Measurements from ENCODE around the gene TNS3. TPM values are rescaled to one million over a fixed set of nuclear protein-coding genes. Genes with fewer than 3 reads are reported as not detected.
"Not testable (repeated sequence)": the region's sequence is repeated elsewhere in the genome, so short reads cannot be mapped to it uniquely, and the experiment has no call there.

The TNS3 gene
- total RNA-seq, 1 experiment from 2014 or later, result 135 TPM

DNA sequence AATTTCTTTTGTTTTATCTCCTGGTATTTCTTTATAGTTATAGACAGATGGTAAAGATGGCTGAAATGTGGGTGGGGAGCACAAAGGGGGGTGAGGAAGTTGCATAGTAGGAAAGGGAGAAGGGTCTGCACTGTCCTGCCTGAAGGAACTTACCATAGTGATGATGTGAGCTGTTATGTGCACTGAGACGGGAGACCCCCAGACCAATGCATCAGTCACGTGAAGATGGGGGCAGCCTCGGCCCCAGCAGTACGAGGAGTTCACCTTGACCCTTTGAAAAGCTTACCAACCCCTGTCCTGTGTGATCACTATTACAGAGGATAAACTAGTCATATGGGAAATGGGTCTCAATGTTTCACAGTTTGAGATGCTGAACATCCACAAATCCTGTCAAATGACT lies 316.3 kb downstream of the TNS3 start:
- Mint-ChIP-seq H3K36me3 (ENCODE audit: insufficient read depth, unreplicated experiment) (peaks cover 6% of the 10 kb centered on the region), H3K27me3 (ENCODE audit: unreplicated experiment) (no peaks in the 10 kb centered on the region), H3K4me3 (ENCODE audit: low read depth, unreplicated experiment) (no peak overlapping the region), H3K4me1 (ENCODE audit: low read depth, unreplicated experiment) (peaks cover 13% of the 10 kb centered on the region), H3K9me3 (ENCODE audit: low read depth, unreplicated experiment) (peaks cover 2% of the 10 kb centered on the region), H3K27ac (ENCODE audit: unreplicated experiment) (no peak overlapping the region)
- DNase-seq, result no peak
- CTCF ChIA-PET, result interaction anchor here (0.8 to 2.8 kb wide), 29 partner anchors 10 to 1375 kb away, joined by 3 to 36 read pairs (median 6); no protein-coding TSS in a partner anchor
- no TSS peak for BruUV-seq (replicated peaks)
- intact Hi-C loops (cut with micrococcal nuclease; ENCODE audit: unreplicated experiment), result loop anchor here (1.0 to 5.0 kb wide), 5 partner anchors 172 to 703 kb away; no protein-coding TSS in a partner anchor
- TF ChIP-seq, protein P1, sequence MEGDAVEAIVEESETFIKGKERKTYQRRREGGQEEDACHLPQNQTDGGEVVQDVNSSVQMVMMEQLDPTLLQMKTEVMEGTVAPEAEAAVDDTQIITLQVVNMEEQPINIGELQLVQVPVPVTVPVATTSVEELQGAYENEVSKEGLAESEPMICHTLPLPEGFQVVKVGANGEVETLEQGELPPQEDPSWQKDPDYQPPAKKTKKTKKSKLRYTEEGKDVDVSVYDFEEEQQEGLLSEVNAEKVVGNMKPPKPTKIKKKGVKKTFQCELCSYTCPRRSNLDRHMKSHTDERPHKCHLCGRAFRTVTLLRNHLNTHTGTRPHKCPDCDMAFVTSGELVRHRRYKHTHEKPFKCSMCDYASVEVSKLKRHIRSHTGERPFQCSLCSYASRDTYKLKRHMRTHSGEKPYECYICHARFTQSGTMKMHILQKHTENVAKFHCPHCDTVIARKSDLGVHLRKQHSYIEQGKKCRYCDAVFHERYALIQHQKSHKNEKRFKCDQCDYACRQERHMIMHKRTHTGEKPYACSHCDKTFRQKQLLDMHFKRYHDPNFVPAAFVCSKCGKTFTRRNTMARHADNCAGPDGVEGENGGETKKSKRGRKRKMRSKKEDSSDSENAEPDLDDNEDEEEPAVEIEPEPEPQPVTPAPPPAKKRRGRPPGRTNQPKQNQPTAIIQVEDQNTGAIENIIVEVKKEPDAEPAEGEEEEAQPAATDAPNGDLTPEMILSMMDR (IDR thresholded peaks at IDR 0.05; ENCODE audit: unreplicated experiment), result no peak

DNA sequence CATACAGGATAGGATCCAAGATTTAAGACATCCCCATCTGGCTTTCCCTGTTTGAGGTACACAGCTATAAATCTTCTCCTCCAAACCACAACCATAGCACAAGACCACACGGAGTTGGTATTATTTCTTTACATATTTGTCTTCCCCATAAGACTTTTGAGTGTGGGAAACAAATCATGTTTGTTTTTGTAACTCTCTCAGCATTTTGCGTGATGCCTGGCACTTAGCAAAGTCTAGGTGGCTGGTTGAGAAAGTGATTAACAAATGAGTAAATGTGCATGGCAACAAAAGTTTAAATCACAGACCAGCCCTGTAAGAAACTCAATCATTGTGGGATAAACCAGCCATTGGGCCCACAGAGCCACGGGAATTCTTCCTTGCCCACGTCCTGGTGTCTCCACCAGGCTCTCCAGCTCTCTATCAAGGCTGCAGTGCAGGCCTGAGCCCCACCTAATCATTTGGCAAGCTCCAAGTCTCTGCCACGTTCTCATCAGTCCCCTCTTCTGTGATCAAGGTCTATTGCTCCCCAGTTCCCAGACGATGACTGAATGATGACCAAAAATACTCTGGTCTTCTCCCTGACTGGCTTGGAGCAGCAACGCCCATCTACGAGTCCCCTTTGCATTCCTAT lies 317.8 kb downstream of the TNS3 start:
- Mint-ChIP-seq H3K27ac (ENCODE audit: unreplicated experiment) (no peak overlapping the region), H3K4me3 (ENCODE audit: low read depth, unreplicated experiment) (no peak overlapping the region), H3K36me3 (ENCODE audit: insufficient read depth, unreplicated experiment) (peaks cover 6% of the 10 kb centered on the region), H3K27me3 (ENCODE audit: unreplicated experiment) (no peaks in the 10 kb centered on the region), H3K9me3 (ENCODE audit: low read depth, unreplicated experiment) (peaks cover 2% of the 10 kb centered on the region), H3K4me1 (ENCODE audit: low read depth, unreplicated experiment) (peaks cover 13% of the 10 kb centered on the region)
- no peak for DNase-seq
- TF ChIP-seq, protein P1 (IDR thresholded peaks at IDR 0.05; ENCODE audit: unreplicated experiment), result no peak
- CTCF ChIA-PET, result no interaction called here
- intact Hi-C loops (cut with micrococcal nuclease; ENCODE audit: unreplicated experiment), result no loop called here
- no TSS peak for BruUV-seq (replicated peaks)

DNA sequence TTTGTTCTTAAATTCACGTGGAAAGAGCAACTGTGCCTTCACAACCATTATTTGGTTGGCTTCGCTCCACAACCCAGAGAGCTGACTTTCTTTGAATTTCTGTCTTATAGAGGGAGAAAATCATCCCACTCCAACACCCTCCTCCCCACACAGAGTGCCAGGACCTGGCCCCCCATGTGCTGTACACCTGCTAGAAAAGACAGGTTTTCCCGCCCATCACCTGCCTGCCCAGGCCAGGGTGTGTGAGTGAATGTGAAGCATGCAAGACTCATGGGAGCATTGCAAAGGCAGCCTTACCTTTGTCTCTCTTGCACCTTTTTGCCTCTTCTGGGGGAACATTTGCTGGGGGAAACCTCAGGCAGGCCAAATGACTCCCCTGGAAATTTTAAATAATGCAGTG lies 319.0 kb downstream of the TNS3 start:
- H3K4me1 Mint-ChIP-seq (ENCODE audit: low read depth, unreplicated experiment), result peaks cover 13% of the 10 kb centered on the region
- H3K27ac Mint-ChIP-seq (ENCODE audit: unreplicated experiment), result no peak overlapping the region
- H3K4me3 Mint-ChIP-seq (ENCODE audit: low read depth, unreplicated experiment), result no peak overlapping the region
- TF ChIP-seq, protein P1 (IDR thresholded peaks at IDR 0.05; ENCODE audit: unreplicated experiment), result no peak
- intact Hi-C loops (cut with micrococcal nuclease; ENCODE audit: unreplicated experiment), result no loop called here
- H3K9me3 Mint-ChIP-seq (ENCODE audit: low read depth, unreplicated experiment), result no peaks in the 10 kb centered on the region
- CTCF ChIA-PET, result no interaction called here
- peaks cover 6% of the 10 kb centered on the region for H3K36me3 Mint-ChIP-seq (ENCODE audit: insufficient read depth, unreplicated experiment)
- BruUV-seq (replicated peaks), result no TSS peak
- DNase-seq, result no peak
- H3K27me3 Mint-ChIP-seq (ENCODE audit: unreplicated experiment), result peaks cover 3% of the 10 kb centered on the region

DNA sequence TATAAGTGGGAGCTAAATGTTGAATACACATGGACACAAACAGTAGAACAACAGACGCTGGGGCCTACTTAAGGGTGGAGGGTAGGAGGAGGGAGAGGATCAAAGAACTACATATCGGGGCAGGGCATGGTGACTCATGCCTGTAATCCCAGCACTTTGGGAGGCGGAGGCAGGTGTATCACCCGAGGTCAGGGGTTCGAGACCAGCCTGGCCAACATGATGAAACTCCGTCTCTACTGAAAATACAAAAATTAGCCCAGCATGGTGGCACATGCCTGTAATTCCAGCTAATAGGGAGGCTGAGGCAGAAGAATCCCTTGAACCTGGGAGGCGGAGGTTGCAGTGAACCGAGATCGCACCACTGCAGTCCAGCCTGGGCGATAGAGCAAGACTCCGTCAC lies 319.8 kb downstream of the TNS3 start:
- intact Hi-C loops (cut with micrococcal nuclease; ENCODE audit: unreplicated experiment); H3K27ac Mint-ChIP-seq (ENCODE audit: unreplicated experiment); BruUV-seq (replicated peaks); DNase-seq; H3K36me3 Mint-ChIP-seq (ENCODE audit: insufficient read depth, unreplicated experiment); H3K4me3 Mint-ChIP-seq (ENCODE audit: low read depth, unreplicated experiment); H3K9me3 Mint-ChIP-seq (ENCODE audit: low read depth, unreplicated experiment): not testable (repeated sequence)
- CTCF ChIA-PET, result interaction anchor here (0.6 kb wide), 1 partner anchor 988 kb away, joined by 3 read pairs; no protein-coding TSS in a partner anchor
- Mint-ChIP-seq H3K4me1 (ENCODE audit: low read depth, unreplicated experiment) (peaks cover 13% of the 10 kb centered on the region), H3K27me3 (ENCODE audit: unreplicated experiment) (peaks cover 11% of the 10 kb centered on the region)

DNA sequence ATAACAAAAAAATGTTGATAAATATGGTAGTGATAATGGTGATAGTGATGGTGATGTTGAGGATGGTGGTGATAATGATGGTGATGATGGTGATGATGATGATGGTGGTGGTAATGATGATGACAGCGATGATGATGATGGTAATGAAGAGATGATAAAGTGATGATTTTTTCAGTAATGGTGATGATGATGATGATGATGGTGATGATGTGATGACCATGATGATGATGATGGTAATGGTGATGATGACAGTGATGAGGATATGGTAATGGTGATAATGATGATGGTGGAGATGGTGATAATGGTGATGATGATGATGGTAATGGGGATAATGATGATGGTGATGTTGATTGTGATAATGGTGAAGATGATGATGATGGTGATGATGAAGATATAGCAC lies 321.6 kb downstream of the TNS3 start:
- intact Hi-C loops (cut with micrococcal nuclease; ENCODE audit: unreplicated experiment), result no loop called here
- Mint-ChIP-seq H3K27ac (ENCODE audit: unreplicated experiment) (no peak overlapping the region), H3K4me1 (ENCODE audit: low read depth, unreplicated experiment) (no peaks in the 10 kb centered on the region), H3K4me3 (ENCODE audit: low read depth, unreplicated experiment) (no peak overlapping the region), H3K9me3 (ENCODE audit: low read depth, unreplicated experiment) (no peaks in the 10 kb centered on the region), H3K36me3 (ENCODE audit: insufficient read depth, unreplicated experiment) (no peaks in the 10 kb centered on the region), H3K27me3 (ENCODE audit: unreplicated experiment) (peaks cover 28% of the 10 kb centered on the region)
- BruUV-seq (replicated peaks), result no TSS peak
- TF ChIP-seq, protein P1 (IDR thresholded peaks at IDR 0.05; ENCODE audit: unreplicated experiment), result no peak
- no peak for DNase-seq
- CTCF ChIA-PET, result no interaction called here
